Mammary epithelial cell (primary cell): ENCODE data around the gene JADE2.

Experiments
- EZH2 ChIP-seq: IDR thresholded peaks from 2 replicates; pipeline ENCODE4 v1.6.1; 2012; ENCODE audit warnings: low read length, inconsistent platforms, borderline replicate concordance
- TF ChIP-seq, protein P1 (sequence below), 2 donors: IDR thresholded peaks in 1 of 2; conservative IDR thresholded peaks in 1 of 2; 2 replicates each; pipeline ENCODE4 v1.5.1; 2011 to 2012; ENCODE audit warnings: inconsistent platforms in 2 of 2, low read length in 2 of 2, mild to moderate bottlenecking in 2 of 2, control low read depth in 1 of 2, low read depth in 1 of 2; ENCODE audit not compliant: insufficient read depth in 1 of 2; ENCODE audit errors: extremely low read depth in 1 of 2

DNA sequence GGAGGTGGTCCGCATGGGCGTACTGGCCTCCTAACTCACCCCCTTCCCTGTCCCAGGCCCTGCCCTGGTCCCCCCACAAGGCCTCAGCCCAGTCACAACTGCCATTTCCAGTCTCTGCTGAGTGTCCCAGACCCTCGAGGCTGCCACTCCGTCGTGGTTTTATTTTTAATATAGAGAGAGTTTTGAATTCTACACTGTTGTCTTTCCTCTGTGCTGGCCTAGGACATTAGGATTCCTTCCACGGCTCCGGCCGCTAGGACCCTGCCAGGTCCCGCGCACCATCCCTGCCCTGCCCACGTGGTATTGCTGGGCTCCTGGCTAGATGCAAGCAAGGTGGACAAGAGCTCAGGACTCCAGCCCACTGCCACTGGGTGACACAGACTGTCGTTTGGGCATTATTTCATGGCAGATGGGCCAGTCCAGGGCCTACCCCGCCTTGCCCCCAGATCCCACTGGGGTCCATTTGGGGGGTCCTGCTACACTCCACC is 53.9 kb downstream of the JADE2 start:
- TF ChIP-seq, protein P1, sequence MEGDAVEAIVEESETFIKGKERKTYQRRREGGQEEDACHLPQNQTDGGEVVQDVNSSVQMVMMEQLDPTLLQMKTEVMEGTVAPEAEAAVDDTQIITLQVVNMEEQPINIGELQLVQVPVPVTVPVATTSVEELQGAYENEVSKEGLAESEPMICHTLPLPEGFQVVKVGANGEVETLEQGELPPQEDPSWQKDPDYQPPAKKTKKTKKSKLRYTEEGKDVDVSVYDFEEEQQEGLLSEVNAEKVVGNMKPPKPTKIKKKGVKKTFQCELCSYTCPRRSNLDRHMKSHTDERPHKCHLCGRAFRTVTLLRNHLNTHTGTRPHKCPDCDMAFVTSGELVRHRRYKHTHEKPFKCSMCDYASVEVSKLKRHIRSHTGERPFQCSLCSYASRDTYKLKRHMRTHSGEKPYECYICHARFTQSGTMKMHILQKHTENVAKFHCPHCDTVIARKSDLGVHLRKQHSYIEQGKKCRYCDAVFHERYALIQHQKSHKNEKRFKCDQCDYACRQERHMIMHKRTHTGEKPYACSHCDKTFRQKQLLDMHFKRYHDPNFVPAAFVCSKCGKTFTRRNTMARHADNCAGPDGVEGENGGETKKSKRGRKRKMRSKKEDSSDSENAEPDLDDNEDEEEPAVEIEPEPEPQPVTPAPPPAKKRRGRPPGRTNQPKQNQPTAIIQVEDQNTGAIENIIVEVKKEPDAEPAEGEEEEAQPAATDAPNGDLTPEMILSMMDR (conservative IDR thresholded peaks at IDR 0.05 in 1 of 2, IDR thresholded peaks at IDR 0.05 in 1 of 2; ENCODE audit: extremely low read depth in 1 of 2, insufficient read depth in 1 of 2, low read depth in 1 of 2, low read length in 2 of 2): no peak
- TF ChIP-seq EZH2: no peak
